ENCODE data around the gene MTM1.

Gene MTM1

DNA sequence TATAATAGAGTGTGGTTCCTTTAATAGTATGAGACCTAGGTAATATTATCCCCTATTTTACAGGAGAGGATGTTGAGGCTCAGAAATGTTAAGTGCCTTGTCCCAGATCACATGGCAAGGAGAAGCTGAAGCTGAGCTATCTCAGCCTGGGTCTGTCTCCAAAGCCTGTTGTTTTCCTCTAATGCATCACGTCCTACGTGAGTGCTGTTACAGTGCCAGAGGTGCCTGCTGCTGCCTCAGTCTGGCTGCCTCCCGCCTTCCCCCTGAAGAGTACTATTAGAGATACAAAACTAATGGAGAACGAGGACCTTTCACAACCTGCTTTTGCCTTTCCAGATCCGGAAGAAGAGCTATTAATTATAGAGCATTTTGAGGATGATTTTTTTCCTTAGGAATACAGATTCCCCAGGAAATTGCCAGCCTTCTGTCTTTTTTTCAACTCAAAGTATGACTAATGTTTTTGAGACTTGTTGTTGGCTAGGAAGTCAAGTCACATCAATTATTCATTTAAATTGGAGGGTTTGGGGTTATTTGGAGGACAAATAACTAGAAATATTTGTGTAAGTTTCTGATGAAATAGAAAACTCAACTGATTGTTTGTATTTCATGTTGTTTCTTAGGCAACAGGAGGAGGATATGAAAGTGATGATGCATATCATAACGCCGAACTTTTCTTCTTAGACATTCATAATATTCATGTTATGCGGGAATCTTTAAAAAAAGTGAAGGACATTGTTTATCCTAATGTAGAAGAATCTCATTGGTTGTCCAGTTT lies 80.9 kb downstream of the MTM1 start:
- FAIRE-seq (no peak), DNase-seq (ENCODE audit: insufficient read length, low spot score) (no peak)

DNA sequence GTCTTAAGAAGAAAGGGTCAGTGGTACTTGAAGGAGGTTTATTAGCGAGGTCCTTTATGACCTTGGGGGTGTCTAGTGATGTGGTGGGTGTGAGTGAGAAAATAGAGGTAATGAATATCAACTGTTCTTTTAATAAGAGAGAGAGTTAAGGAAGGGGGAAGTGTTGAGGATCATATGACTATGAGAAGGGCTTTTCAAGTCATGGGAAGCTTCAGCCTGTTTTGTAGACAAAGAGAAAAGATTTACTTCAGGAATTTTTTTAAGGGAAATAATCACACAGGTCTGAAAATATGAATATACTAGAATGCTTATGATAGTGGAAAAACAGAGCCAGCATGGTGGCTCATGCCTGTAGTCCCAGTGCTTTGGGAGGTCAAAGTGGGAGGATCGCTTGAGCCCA lies 83.5 kb downstream of the MTM1 start:
- DNase-seq (ENCODE audit: insufficient read length, low spot score) (no peak), FAIRE-seq (no peak)

DNA sequence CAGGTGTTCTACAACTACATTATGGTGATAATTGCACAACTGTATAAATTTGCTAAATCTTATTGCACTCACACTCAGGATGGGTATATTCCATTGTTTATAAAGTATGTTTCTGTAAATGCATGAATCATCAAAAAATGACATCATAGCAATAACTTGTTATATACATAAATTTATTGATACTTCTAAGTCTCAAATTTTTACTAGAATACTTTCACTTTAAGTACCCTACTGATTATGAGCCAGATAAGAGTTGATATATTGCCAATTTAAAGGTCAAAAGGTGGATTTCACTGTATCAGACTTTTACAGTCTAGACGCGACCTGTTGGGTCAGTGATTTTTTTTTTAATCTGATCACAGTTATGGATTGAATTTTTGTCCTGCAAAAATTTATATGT lies 87.4 kb downstream of the MTM1 start:
- DNase-seq (ENCODE audit: insufficient read length, low spot score) (no peak), FAIRE-seq (no peak)

DNA sequence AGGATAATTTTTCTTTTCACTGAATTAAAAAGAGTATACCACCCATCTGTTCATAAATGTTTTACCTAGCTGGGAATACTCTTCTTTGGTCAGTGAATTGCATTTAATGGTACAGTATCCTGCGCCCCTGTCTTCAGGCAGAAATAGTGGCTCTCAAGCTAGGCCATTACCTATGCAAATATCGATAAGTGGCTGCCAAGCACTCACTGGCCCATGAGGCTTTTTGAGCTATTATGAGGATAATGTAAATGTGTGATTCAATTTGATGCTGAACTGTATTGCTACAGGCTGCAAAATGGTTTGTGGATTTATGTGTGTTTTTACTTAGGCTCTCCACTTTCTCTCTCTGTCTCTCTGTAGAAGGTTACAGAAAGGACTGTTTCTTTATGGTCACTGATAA lies 94.7 kb downstream of the MTM1 start:
- FAIRE-seq (no peak), DNase-seq (ENCODE audit: insufficient read length, low spot score) (no peak)

DNA sequence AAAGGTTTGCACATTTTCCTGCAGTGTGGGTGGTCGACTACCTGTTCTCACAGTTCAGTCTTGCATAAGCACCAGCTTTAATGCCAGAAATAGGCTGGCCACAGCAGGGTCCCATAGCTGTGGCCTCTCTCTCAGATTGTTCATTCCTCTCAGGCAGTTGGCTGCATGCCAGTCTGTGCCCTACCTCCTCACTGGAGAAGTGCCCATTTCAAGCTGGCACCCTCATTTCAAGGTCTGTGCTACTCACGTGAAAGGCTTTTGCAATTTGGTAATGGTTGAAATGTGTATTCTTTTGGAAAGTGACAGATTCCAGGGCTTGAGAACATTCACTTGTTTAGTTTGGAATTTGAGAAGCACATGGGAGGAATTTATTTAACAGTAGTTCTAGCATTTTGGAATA lies 95.9 kb downstream of the MTM1 start:
- DNase-seq (ENCODE audit: insufficient read length, low spot score) = no peak

DNA sequence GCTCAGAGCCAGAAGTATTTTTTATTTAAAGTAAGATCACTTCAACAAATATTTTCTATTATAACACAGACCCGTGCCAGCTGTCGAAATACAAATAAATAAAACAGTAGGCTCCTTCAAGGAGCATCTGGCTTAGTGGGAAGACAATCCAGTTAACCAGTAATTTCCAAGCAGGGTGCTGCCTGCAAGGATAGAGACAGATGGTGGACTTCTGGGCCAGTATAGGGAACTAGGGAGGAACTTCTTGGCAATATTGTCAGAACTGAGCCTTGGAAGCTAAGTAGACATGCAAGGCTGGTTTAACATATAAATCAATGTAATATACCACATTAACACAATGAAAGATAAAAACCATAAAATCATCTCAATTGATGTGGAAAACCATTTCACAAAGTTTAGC lies 107.8 kb downstream of the MTM1 start:
- no peak for DNase-seq (ENCODE audit: insufficient read length, low spot score)
- no peak for FAIRE-seq

More for the DNA sequence above, 95.9 kb downstream of the MTM1 start:
- FAIRE-seq = no peak

DNA sequence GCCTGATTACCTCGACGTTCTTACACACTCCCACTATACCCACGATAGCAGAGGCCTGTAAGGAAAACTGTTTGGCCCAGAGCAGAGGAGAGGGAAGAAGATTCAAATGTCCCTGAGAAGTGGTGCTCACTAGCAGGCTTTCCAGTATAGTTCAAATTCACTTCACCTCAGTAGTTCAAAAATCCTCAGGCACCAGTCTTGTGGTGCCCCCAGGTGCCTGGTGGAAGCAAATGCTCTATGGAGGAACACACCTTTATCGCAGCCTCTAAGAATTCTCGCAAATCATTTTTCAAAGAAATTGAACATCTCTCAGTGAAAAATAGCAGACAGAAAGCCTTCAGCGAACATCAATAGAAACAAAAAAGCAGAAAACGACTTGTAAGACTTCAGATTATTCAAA lies 112.6 kb downstream of the MTM1 start:
- FAIRE-seq = no peak
- DNase-seq (ENCODE audit: insufficient read length, low spot score) = no peak

DNA sequence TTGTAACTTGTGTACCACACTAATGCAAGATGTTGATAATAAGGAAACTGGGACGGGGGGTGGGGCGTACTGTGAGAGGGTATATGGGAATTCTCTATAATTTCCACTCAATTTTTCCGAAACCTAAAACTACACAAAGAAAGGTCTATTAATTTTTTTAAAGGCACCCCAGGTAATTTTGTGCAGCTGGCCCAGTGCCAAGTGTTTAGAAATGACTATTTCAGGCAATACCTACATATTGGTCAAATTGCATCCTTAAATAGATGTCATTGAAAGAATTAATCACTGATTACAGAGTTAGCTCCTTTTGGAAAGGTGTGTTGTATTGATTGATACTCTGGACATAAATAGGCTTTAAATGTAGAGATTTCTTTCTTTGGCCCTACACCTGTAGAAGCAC lies 114.7 kb downstream of the MTM1 start:
- DNase-seq (ENCODE audit: insufficient read length, low spot score) (no peak), FAIRE-seq (no peak)

DNA sequence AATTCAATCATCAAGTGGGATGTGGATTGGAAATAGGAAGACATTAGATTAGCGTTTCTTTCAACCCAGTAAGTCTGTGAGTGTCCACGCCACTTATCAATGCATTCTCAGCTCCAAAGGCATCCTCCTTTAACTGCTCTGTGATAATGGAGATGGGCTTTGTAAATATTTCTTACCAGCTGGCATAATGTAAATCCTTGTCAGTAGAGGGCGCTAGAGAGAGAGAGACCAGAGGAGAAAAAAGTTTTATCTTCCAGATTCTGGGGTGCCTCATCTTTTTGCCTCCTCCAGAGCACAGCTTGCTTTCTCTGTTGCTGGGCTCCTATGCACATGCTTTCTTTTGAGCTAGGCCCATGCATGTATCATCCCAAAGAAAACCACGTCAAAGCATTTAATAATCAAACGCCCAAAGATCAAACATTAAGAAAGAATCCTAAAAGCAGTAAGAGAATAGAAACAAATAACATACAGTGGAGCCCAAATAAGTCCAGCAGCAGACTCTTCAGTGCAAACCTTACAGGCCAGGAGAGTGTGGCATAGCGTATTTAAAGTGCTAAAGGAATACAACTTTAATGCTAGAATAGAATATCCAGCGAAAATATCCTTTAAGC lies 115.2 kb downstream of the MTM1 start:
- DNase-seq (ENCODE audit: insufficient read length, low spot score) (no peak), FAIRE-seq (no peak)

DNA sequence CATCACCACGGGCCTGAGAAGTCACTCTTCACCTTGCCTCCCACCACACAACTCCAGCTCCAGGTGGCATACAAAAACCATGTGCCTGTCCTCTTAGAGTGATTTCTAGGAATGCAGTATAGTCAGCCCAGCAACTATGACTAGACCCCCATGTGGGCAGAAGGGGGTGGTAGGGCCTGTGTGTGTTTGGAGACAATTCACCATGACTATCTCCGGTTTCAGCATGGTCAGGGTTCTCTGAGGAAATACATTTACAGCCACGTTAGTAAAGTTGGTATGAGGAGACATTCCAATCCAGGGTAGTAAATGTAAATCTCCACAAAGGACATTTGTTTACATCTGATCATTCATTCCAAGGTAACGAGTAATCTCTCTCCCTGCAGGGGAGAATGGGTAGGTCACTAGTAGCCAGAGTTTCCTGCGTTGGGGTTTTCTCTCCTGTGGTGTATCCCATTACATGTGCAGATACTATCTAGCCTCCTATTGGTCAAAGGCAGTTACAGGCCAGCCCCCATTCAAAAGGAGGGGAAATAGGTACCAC lies 120.6 kb downstream of the MTM1 start:
- no peak for DNase-seq (ENCODE audit: insufficient read length, low spot score)
- no peak for FAIRE-seq

DNA sequence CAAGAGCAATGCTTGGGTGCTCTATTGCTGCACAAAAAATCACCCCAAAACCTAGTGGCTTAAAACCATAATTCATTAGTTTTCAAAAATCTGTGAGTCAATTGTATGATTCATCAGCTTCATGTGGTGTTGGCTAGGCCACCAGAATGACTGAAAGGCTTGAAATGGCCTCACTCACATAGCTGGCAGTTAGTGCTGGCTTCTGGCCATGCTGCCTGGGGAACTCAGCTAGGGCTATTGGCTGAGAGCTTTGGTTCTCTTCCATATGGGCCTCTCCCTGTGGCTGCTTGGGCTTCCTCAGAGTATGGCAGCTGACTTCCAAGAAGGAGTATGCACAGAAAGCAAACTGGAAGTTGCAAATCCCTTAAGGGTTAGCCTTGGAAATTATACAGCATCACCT lies 121.7 kb downstream of the MTM1 start:
- DNase-seq (ENCODE audit: insufficient read length, low spot score) (no peak), FAIRE-seq (no peak)

DNA sequence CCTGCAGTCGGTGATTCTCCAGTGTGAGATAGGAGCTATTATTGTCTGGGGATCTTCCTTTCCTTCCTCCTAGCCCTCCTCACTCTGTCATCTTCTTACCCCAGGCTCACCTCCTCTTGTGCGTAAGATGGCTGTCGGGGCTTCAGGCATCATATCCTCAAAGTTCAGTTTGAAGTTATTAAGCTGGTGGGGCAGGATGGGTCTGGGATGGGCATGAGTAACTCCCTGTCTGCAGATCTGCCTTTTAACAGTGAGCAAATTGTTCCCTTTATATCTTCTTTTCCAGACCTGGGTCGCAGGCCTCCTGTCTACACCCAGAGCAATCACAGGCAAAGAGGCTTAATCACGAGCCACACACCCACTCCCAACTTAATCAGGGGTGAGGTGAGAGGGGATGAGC lies 123.9 kb downstream of the MTM1 start:
- DNase-seq (ENCODE audit: insufficient read length, low spot score) = no peak
- FAIRE-seq = no peak

DNA sequence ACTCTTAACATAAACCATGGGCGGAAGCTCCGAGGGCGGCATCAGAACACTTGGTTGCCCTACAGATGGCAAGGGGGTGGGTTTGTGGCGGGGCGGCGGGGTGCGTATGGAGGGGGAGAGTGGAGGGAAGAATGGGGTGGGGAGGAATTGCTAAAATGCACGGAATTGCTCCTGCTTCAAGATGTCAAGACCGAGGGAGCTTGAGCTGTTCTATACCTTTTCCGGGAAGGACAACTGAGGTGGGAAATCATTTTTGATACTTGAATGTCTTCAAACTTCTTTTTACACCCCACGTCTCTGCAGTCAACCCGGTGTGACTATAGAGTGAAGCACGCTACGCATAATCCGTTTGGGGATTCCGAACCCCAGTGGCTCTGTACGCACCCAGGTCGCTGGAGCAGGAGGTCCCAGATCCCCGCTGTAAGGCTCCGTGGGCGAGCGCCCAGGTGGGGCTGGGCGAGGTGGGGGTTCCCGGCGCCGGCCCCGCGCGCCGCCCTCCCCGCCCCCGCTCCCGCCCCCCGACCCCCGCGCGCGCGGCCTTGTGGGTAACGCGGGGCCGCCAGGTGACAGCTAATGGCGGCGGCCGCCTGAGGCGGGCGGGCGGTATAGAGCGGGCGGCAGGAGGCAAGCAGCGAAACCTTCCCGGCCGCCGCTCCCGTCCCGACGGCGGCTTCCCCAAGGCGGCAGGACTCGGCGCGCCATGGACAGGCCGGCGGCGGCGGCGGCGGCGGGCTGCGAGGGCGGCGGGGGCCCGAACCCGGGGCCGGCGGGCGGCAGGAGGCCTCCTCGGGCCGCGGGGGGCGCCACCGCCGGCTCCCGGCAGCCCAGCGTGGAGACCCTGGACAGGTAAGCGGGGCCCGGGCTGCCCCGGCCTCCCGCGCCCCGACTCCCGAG lies 124.7 kb downstream of the MTM1 start, which contains the start of gene MTMR1:
TSS of gene MTMR1 (plus strand) at position 566 of the 894 bp plus-strand sequence. CDS start at position 701, 135 bp downstream.
- DNase-seq (ENCODE audit: insufficient read length, low spot score) (no peak), FAIRE-seq (no peak)

DNA sequence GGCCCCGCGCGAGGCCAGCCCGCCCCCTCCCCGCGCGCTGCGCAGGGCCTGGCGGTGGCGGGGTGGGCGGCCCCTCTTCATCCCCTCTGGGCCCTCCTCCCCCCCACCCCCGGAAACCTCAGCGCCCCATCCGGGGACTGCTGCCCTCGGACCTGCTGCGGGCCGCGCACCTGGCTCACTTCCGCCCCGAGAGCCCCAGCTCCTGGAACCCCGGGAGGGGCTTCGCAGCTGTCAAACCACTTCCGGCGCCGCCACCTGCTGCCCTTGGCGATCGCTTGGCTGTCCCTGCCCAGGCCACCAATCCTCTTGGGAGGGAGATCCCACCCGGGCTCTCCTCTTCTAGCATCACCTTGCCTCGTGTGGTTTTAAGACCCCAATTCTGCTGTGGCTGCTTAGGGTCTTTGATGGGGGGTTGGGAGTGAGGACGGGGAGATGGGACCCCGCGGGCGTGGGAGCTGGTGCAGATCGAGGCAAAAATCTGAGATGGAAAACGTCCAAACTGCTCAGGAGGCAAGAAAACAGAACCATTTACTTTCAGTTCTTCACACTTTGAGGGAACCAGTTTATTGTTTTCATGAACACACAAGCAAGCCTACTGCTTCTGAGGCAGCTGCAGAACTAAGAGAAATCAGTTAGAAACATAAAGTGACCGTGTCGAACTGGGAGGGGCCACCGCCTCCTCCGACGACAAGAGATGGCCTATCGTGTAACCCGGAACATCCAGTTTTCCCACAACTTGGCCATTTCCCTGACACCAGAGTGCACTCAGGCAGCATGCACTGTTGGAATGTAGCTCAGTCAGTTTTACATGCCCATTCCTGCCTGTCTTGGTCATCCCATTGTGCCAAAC lies 125.5 kb downstream of the MTM1 start:
- no peak for FAIRE-seq
- DNase-seq (ENCODE audit: insufficient read length, low spot score) = no peak

DNA sequence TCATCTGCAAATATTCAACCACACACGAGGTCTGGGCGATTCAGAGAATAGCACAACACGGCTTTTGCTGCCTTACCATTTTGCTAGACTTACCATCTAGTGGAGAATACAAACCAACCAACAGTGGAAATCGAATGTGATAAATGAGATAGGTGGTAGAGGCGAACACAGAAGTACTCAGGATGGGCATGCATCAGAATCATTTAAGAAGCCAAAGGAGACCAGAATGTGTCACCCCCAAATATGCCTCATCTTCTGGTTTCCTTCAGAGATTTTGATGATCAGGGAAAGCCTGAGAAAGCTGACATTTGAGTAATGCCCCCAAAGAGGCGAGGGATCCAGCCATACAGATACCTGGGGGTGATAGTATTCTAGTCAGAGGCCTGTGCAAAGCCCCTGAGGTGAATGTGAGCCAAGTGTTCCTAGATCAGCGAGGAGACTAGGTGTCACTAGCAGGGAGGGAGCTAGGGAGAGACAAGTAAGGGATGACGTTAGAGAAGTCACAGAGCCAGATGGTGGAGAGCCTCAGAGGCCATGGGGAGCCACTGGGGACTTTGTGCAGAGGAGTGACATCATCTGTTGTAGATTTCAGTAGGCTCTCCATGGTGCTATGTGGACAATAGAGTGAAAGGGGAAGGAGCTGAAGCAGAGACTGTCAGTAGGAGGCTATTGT lies 126.5 kb downstream of the MTM1 start:
- FAIRE-seq (no peak), DNase-seq (ENCODE audit: insufficient read length, low spot score) (no peak)

DNA sequence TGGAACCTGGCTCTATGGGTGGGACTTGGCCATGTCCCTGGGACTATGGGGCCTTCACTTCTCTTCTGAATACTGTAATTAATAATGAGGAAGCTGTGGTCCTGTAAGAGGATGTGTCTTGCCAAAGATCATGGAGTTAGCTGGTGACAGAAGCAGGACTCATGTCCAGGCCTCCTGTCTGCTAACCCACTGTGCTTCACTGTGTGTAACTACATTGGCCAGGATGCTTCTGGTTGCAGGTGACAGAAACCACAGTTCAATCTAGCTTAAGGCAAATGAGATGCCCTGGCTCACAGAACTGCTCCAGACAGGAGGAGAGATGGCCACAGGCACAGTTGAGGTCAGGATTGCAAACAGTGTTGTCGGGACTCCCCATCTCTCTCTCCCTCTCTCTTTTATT lies 127.9 kb downstream of the MTM1 start:
- DNase-seq (ENCODE audit: insufficient read length, low spot score) (no peak), FAIRE-seq (no peak)

DNA sequence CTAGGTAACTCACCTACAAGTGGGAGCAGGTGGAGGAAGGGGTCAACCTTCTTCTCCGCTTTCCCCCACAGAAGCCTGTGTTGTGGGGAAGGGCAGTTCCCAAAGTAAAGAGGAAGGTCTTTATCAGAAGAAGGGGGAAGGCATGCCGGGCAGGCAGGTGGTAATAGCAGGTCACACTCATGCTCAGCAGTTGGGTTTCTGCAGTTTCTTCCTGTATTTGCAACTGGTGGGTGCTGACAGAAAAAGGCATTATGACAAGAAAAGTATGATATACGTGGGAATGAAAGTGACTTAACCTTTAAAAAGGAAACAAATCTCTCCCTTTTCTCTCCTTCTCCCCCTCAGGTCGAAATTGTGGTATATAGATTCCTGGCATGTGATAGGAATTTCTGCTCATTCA lies 128.4 kb downstream of the MTM1 start:
- no peak for DNase-seq (ENCODE audit: insufficient read length, low spot score)
- no peak for FAIRE-seq

DNA sequence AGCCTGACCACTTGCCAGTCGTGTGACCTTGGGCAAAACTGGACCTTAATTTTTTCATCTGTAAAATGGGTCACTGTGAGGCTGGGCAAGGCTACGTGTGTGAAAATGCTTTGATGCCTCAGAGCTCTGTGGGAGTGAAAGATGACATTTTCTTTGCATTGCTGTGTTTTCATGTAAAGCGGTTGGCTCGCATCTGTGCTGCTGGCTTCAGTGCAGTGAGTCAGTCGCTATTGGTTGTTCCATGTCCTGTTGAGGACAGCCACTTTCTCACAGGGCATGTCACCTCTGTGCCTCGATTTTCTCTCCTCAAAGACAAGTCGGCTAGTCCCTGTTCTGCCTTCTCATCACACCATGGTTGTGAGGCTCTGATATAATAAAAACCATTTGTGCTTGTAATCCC lies 129.2 kb downstream of the MTM1 start:
- DNase-seq (ENCODE audit: insufficient read length, low spot score) (no peak), FAIRE-seq (no peak)

DNA sequence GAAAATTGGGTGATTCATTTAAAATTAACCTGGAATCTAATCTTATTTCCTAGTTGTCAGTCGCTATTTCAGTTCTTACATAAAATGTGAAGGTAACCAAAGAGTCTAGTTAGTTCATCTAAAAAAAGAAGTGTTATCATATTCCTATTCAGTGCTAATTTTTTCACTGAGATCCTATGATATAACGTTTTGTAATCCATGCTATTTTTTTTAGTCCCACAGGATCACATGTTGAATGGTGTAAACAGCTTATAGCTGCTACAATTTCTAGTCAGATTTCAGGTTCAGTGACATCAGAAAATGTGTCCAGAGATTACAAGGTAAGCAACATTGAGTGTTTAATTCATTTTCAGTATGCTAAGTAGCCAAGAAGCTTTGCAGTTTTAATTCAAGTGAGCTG lies 130.6 kb downstream of the MTM1 start:
- DNase-seq (ENCODE audit: insufficient read length, low spot score) (no peak), FAIRE-seq (no peak)

DNA sequence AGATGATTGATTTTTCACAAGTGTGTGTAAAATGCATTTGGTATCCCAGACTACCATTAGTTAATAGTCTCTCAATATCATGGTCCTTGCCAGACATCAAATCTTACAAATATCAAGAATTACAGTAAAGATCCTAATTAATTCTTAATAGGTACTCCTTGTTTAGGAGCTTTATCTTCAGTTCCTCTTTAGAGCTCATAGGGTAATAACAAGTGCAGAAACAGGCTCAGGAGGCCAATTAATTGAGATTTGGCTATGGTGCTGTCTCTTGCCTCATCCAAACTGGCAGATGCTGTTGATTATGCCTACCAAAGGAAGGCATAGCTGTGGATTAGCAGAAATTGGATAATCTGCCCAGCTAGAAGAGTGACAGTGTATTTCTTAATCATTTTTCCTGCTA lies 131.7 kb downstream of the MTM1 start:
- no peak for DNase-seq (ENCODE audit: insufficient read length, low spot score)
- no peak for FAIRE-seq
